Neural cell (in vitro differentiated cells): ENCODE results near the gene NATD1.

Experiments used
- EP300 ChIP-seq: fragments of 450-650 bp; conservative IDR thresholded peaks from 2 replicates; pipeline ENCODE4 v1.6.1; 2014; ENCODE audit warnings: antibody characterized with exemption, mild to moderate bottlenecking, moderate library complexity; ENCODE audit not compliant: poor library complexity, severe bottlenecking
- EZH2 ChIP-seq: fragments of 200-600, 300-800 bp; shearing (Covaris generic), sonication (generic); IDR thresholded peaks from 2 replicates; pipeline ENCODE4 v1.6.1; 2014; ENCODE audit warnings: antibody characterized with exemption, low read length, borderline replicate concordance, mild to moderate bottlenecking; ENCODE audit not compliant: insufficient read depth, poor library complexity, severe bottlenecking
- MXI1 ChIP-seq: fragments of 450-650 bp; conservative IDR thresholded peaks from 2 replicates; pipeline ENCODE4 v1.6.1; 2014; ENCODE audit warnings: antibody characterized with exemption, mild to moderate bottlenecking; ENCODE audit not compliant: poor library complexity, severe bottlenecking
- POLR2AphosphoS5 ChIP-seq: IDR thresholded peaks from 2 replicates; pipeline ENCODE4 v1.6.1; 2012
- RAD21 ChIP-seq: fragments of 450-650 bp; conservative IDR thresholded peaks from 2 replicates; pipeline ENCODE4 v1.6.1; 2014; ENCODE audit warnings: antibody characterized with exemption, mild to moderate bottlenecking, moderate library complexity
- TAF1 ChIP-seq: IDR thresholded peaks from 2 replicates; pipeline ENCODE4 v1.6.1; 2012; ENCODE audit warnings: low read depth
- TF ChIP-seq, protein P1 (sequence below): fragments of 450-650 bp; IDR thresholded peaks from 2 replicates; pipeline ENCODE4 v1.5.1; 2014; ENCODE audit warnings: antibody characterized with exemption, mild to moderate bottlenecking, moderate library complexity; ENCODE audit not compliant: poor library complexity, severe bottlenecking

DNA sequence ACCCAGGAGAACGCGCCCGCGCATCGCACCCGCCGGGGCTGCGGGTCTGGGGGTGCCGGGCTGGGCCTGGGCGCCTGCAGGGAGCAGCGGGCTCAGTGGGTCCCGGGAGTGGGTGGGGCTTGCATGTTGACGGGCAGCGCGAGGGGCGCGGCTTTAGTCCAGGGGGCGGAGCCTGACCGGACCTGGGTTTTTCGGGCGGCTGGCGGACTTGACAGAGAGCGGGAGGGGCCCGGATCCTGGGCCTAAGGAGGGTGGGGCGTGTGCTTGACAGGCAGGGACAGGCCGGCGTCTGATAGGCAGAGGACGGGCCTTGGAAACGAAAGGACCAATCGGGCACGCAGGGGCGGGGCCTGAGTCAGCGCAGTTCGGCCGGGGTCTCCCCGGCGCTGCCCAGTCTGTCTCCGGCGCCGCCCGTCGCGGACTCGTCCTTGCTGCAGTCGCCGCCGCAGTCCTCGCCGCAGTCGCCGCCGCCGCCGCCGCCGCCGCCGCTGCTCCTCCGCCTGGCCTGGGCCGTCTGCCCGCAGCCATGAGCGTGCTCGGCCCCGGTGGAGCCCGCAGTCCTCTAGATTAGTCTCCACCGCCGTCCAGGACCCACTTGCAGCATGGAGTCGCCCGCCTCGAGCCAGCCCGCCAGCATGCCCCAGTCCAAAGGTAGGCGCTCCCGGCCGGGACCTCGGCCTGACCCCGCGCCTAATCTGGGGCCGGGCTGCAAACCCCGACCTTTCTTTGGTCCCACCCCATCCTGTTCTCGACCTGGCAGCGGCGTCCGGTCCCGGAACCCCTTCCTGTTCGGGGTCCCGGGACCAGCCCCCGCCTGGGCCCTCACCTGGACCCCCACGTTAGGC, 31.3 kb upstream of the NATD1 start, which contains the start of gene MAP2K3:
- TF ChIP-seq, protein P1, sequence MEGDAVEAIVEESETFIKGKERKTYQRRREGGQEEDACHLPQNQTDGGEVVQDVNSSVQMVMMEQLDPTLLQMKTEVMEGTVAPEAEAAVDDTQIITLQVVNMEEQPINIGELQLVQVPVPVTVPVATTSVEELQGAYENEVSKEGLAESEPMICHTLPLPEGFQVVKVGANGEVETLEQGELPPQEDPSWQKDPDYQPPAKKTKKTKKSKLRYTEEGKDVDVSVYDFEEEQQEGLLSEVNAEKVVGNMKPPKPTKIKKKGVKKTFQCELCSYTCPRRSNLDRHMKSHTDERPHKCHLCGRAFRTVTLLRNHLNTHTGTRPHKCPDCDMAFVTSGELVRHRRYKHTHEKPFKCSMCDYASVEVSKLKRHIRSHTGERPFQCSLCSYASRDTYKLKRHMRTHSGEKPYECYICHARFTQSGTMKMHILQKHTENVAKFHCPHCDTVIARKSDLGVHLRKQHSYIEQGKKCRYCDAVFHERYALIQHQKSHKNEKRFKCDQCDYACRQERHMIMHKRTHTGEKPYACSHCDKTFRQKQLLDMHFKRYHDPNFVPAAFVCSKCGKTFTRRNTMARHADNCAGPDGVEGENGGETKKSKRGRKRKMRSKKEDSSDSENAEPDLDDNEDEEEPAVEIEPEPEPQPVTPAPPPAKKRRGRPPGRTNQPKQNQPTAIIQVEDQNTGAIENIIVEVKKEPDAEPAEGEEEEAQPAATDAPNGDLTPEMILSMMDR, result no peak
- TF ChIP-seq EZH2 (no peak), TAF1 (peak; percentile 67), MXI1 (peak; percentile 78), RAD21 (no peak), EP300 (peak; percentile 9), POLR2AphosphoS5 (peak; percentile 67)
